Measurements from ENCODE around the gene SLC25A39. TPM values are rescaled to one million over a fixed set of nuclear protein-coding genes. Genes with fewer than 3 reads are reported as not detected.

SLC25A39 gene
- total and polyA plus RNA-seq, 2 experiments from 2014 or later, result 92.7 to 179 TPM

- Histone ChIP-seq H3K9me3 (ENCODE audit: low read depth) (no peaks in the 10 kb centered on the region), H4K20me1 (ENCODE audit: insufficient read depth, poor library complexity, severe bottlenecking) (no peaks in the 10 kb centered on the region), H3K27me3 (no peaks in the 10 kb centered on the region), H3K4me1 (ENCODE audit: insufficient read depth) (no peaks in the 10 kb centered on the region), H2AFZ (no peak overlapping the region), H3K4me3 (no peak overlapping the region), H3K27ac (no peak overlapping the region), H3K4me2 (no peak overlapping the region), H3K79me2 (no peaks in the 10 kb centered on the region), H3K9me2 (replicated peaks; ENCODE audit: insufficient read depth) (no peaks in the 10 kb centered on the region), H3K36me3 (replicated peaks; ENCODE audit: insufficient read depth, low read depth) (no peaks in the 10 kb centered on the region)
- 88% methylated on average over 4 of the region's 4 CpGs for WGBS (ENCODE audit: low lambda C conversion rate, missing lambda C conversion rate)
- DNase-seq (ENCODE audit: low spot score), result no peak
- TF ChIP-seq EZH2phosphoT487 (IDR thresholded peaks at IDR 0.05; ENCODE audit: low read depth, severe bottlenecking, unreplicated experiment) (no peak), EZH2 (IDR thresholded peaks at IDR 0.05; ENCODE audit: borderline replicate concordance) (no peak), CTCF (IDR thresholded peaks at IDR 0.05; ENCODE audit: poor library complexity) (no peak)
Observed at GRCh38 chr17:44277976-44278375, 46.6 kb downstream of the SLC25A39 start.

GRCh38 chr17:44273607-44274006 is 51.0 kb downstream of the SLC25A39 start:
- Histone ChIP-seq H3K27ac (no peak overlapping the region), H2AFZ (no peak overlapping the region), H3K4me3 (no peak overlapping the region), H3K27me3 (no peaks in the 10 kb centered on the region), H3K36me3 (replicated peaks; ENCODE audit: insufficient read depth, low read depth) (no peaks in the 10 kb centered on the region), H3K4me2 (no peak overlapping the region), H3K9me3 (ENCODE audit: low read depth) (no peaks in the 10 kb centered on the region), H3K4me1 (ENCODE audit: insufficient read depth) (no peaks in the 10 kb centered on the region), H3K79me2 (no peaks in the 10 kb centered on the region), H4K20me1 (ENCODE audit: insufficient read depth, poor library complexity, severe bottlenecking) (no peaks in the 10 kb centered on the region), H3K9me2 (replicated peaks; ENCODE audit: insufficient read depth) (no peaks in the 10 kb centered on the region)
- 63% methylated on average over 5 of the region's 5 CpGs for WGBS (ENCODE audit: low lambda C conversion rate, missing lambda C conversion rate)
- DNase-seq (ENCODE audit: low spot score), result no peak
- no peak for TF ChIP-seq CTCF (IDR thresholded peaks at IDR 0.05; ENCODE audit: poor library complexity)
- no peak for TF ChIP-seq EZH2phosphoT487 (IDR thresholded peaks at IDR 0.05; ENCODE audit: low read depth, severe bottlenecking, unreplicated experiment)
- no peak for TF ChIP-seq EZH2 (IDR thresholded peaks at IDR 0.05; ENCODE audit: borderline replicate concordance)

GRCh38 chr17:44272954-44273353 is 51.7 kb downstream of the SLC25A39 start:
- DNase-seq (ENCODE audit: low spot score), result no peak
- Histone ChIP-seq H3K36me3 (replicated peaks; ENCODE audit: insufficient read depth, low read depth) (no peaks in the 10 kb centered on the region), H3K27ac (no peak overlapping the region), H3K27me3 (no peaks in the 10 kb centered on the region), H3K9me2 (replicated peaks; ENCODE audit: insufficient read depth) (no peaks in the 10 kb centered on the region), H3K4me1 (ENCODE audit: insufficient read depth) (no peaks in the 10 kb centered on the region), H3K9me3 (ENCODE audit: low read depth) (no peaks in the 10 kb centered on the region), H4K20me1 (ENCODE audit: insufficient read depth, poor library complexity, severe bottlenecking) (no peaks in the 10 kb centered on the region), H3K4me2 (no peak overlapping the region), H3K79me2 (no peaks in the 10 kb centered on the region), H2AFZ (no peak overlapping the region), H3K4me3 (no peak overlapping the region)
- no peak for TF ChIP-seq CTCF (IDR thresholded peaks at IDR 0.05; ENCODE audit: poor library complexity)
- no peak for TF ChIP-seq EZH2 (IDR thresholded peaks at IDR 0.05; ENCODE audit: borderline replicate concordance)
- no peak for TF ChIP-seq EZH2phosphoT487 (IDR thresholded peaks at IDR 0.05; ENCODE audit: low read depth, severe bottlenecking, unreplicated experiment)
- WGBS (ENCODE audit: low lambda C conversion rate, missing lambda C conversion rate), result 82% methylated on average over 6 of the region's 6 CpGs
